WTC11 (cell line): ENCODE data around the gene CNPY4.

Source experiments
- CREM ChIP-seq: sonication (generic); formaldehyde crosslinking; IDR thresholded peaks from 2 replicates; pipeline ENCODE4 v1.8.1; 2022; ENCODE audit warnings: mild to moderate bottlenecking, missing genetic modification reagents, moderate library complexity
- TEAD4 ChIP-seq: sonication (generic); formaldehyde crosslinking; IDR thresholded peaks from 2 replicates; pipeline ENCODE4 v1.8.0; 2022; ENCODE audit warnings: mild to moderate bottlenecking, missing genetic modification reagents
- USF2 ChIP-seq: sonication (generic); formaldehyde crosslinking; IDR thresholded peaks from 2 replicates; pipeline ENCODE4 v1.8.1; 2023; ENCODE audit warnings: mild to moderate bottlenecking, missing genetic modification reagents, moderate library complexity
- TF ChIP-seq, protein P1 (sequence below): sonication (generic); formaldehyde crosslinking; IDR thresholded peaks from 2 replicates; pipeline ENCODE4 v1.8.1; 2022; ENCODE audit warnings: low read depth, missing genetic modification reagents, borderline replicate concordance
- TF ChIP-seq, protein P2 (sequence below): fragments of 200-600 bp; IDR thresholded peaks from 2 replicates; pipeline ENCODE4 v1.8.0; 2022; ENCODE audit warnings: antibody characterized with exemption

DNA sequence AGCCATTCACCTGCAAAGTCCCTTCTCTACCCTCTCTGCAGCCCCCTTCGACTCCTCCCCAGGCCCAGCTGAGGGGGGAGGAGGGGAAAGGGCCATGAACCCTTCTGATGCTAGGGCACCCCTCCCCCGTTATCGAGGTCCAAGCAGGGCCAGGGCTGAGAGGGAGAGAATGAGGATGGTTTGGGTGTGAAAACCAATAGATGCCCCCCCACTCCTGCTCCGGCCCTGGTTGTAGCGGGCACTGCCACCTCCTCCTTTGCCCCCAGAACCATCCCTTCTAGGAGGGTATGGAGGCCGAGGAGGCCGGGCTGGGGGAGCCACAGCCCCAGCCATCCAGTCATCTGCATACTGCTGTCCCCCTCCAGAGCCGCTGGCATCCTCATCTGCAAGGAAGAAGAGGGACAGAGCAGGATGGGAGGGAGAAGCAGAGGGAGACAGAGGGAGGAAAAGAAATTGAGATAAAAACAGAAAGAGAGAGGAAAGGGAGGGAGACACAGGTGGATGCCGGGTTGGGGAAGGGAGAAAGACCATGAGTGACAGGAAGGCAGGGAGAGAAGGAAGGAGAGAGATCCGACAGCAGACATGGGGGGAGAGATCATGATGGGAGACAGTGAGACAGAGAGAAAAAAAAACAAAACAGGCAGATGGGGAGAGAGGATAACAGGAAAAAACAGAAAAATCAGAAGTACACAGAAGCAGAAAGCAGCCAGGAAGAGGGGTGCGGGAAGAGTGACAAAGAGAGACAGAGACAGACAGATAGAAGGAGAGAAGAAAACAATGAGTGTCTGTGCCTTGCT, 50.9 kb downstream of the CNPY4 start:
- TF ChIP-seq, protein P1, sequence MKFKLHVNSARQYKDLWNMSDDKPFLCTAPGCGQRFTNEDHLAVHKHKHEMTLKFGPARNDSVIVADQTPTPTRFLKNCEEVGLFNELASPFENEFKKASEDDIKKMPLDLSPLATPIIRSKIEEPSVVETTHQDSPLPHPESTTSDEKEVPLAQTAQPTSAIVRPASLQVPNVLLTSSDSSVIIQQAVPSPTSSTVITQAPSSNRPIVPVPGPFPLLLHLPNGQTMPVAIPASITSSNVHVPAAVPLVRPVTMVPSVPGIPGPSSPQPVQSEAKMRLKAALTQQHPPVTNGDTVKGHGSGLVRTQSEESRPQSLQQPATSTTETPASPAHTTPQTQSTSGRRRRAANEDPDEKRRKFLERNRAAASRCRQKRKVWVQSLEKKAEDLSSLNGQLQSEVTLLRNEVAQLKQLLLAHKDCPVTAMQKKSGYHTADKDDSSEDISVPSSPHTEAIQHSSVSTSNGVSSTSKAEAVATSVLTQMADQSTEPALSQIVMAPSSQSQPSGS (CRISPR knock-in tag), result no peak
- TF ChIP-seq, protein P2, sequence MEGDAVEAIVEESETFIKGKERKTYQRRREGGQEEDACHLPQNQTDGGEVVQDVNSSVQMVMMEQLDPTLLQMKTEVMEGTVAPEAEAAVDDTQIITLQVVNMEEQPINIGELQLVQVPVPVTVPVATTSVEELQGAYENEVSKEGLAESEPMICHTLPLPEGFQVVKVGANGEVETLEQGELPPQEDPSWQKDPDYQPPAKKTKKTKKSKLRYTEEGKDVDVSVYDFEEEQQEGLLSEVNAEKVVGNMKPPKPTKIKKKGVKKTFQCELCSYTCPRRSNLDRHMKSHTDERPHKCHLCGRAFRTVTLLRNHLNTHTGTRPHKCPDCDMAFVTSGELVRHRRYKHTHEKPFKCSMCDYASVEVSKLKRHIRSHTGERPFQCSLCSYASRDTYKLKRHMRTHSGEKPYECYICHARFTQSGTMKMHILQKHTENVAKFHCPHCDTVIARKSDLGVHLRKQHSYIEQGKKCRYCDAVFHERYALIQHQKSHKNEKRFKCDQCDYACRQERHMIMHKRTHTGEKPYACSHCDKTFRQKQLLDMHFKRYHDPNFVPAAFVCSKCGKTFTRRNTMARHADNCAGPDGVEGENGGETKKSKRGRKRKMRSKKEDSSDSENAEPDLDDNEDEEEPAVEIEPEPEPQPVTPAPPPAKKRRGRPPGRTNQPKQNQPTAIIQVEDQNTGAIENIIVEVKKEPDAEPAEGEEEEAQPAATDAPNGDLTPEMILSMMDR, result no peak
- TF ChIP-seq TEAD4 (CRISPR knock-in tag) (no peak), USF2 (CRISPR knock-in tag) (no peak), CREM (CRISPR knock-in tag) (no peak)
